GM13976 (cell line): ENCODE measurements around the gene RAD9A.

ENCODE experiments used
- DNase-seq: peaks from one replicate; pipeline ENCODE4 v3.0.0; 2012; ENCODE audit warnings: low spot score
- CTCF ChIP-seq: IDR thresholded peaks from 2 replicates; pipeline ENCODE4 v1.5.1; 2012; ENCODE audit warnings: borderline replicate concordance, mild to moderate bottlenecking; ENCODE audit not compliant: insufficient read depth; ENCODE audit errors: extremely low read depth, missing control alignments, control extremely low read depth
- in situ Hi-C: fragments of 300-500 bp; cut with MboI; formaldehyde crosslinking; loops from one replicate; pipeline ENCODE4 v1.12.0; 2022; ENCODE audit warnings: low sequenced_read_pairs, mixed read lengths, inconsistent platforms; ENCODE audit not compliant: unreplicated experiment

Gene RAD9A

GRCh38 chr11:67379061-67380058 is 12.4 kb upstream of the RAD9A start:
- DNase-seq = no peak
- in situ Hi-C loops = loop anchor here (10.0 kb wide), 2 partner anchors 115 to 125 kb away; partner anchors contain the start of genes CDK2AP2, GRK2 and PITPNM1
- no peak for TF ChIP-seq CTCF

GRCh38 chr11:67381244-67381972 is 10.4 kb upstream of the RAD9A start:
- peak; percentile 8 for TF ChIP-seq CTCF
- in situ Hi-C loops = loop anchor here (10.0 kb wide), 2 partner anchors 117 to 123 kb away; partner anchors contain the start of genes CDK2AP2, GRK2 and PITPNM1
- no peak for DNase-seq

GRCh38 chr11:67382276-67383136 is 9.3 kb upstream of the RAD9A start:
- DNase-seq = peak; percentile 86
- peak; percentile 88 for TF ChIP-seq CTCF
- in situ Hi-C loops = loop anchor here (10.0 kb wide), 2 partner anchors 118 to 122 kb away; partner anchors contain the start of genes CDK2AP2, GRK2 and PITPNM1

DNA sequence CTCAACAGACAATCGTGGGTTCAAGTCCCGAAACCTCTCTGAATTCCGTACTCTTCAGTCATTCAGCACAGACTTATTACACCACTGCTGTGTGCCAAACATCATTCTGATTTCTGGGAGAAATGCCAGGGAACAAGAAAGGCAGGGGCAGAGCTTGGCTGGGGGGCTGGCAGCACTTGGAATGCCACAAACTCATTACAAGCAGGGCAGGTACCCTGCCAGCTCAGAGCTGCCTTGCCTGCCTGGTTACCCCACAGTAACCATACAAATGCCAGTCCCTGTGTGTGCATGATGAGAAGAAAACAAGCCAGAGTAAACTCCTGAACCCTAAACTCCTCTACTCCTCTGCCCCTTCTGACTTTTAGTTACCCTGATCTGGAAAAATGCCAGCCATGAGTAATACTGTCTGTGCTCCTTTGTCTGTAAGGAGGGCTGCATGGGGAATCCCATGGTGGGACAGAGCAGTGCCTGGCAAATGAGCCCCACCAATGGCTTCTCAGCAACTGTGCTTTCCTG is 6.9 kb upstream of the RAD9A start:
- in situ Hi-C loops = loop anchor here (10.0 kb wide), 2 partner anchors 120 kb away; partner anchors contain the start of genes CDK2AP2, GRK2 and PITPNM1
- TF ChIP-seq CTCF = no peak
- DNase-seq = no peak

- TF ChIP-seq CTCF = no peak
- in situ Hi-C loops = loop anchor here (10.0 kb wide), 2 partner anchors 118 to 122 kb away; partner anchors contain the start of genes CDK2AP2, GRK2 and PITPNM1
- DNase-seq = no peak
These were observed 4.7 kb upstream of the RAD9A start for GRCh38 chr11:67387069-67387468.
